ENCODE results near the gene ANAPC10. TPM values are rescaled to one million over a fixed set of nuclear protein-coding genes. Genes with fewer than 3 reads are reported as not detected.

The ANAPC10 gene
- total and polyA plus RNA-seq, 2 experiments from 2014 or later: 34.4 to 59.2 TPM

DNA sequence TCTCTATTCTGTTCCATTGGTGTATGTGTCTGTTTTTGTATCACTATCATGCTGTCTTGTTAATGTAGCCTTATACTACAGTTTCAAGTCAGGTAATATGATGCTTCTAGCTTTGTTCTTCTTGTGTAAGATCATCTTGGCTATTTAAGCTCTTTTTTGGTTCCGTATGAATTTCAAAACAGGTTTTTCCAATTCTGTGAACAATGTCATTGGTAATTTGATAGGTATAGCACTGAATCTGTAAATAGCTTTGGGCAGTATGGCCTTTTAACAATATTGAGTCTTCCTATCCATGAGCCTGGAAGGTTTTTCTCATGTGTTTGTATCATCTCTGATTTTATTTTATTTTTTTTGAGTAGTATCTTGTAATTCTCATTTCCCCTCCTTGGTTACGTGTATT, 94.3 kb downstream of the ANAPC10 start:
- peaks cover 26% of the 10 kb centered on the region for H3K79me2 ChIP-seq (replicated peaks; ENCODE audit: insufficient read depth)
- peaks cover 17% of the 10 kb centered on the region; the same call in 2 of the 3 replicates for H3K4me1 Mint-ChIP-seq
- no peak overlapping the region for H3K4me3 ChIP-seq
- ATAC-seq (no peak), DNase-seq (ENCODE audit: low spot score) (no peak)
- H2AFZ ChIP-seq: no peak overlapping the region
- TF ChIP-seq, protein P1, sequence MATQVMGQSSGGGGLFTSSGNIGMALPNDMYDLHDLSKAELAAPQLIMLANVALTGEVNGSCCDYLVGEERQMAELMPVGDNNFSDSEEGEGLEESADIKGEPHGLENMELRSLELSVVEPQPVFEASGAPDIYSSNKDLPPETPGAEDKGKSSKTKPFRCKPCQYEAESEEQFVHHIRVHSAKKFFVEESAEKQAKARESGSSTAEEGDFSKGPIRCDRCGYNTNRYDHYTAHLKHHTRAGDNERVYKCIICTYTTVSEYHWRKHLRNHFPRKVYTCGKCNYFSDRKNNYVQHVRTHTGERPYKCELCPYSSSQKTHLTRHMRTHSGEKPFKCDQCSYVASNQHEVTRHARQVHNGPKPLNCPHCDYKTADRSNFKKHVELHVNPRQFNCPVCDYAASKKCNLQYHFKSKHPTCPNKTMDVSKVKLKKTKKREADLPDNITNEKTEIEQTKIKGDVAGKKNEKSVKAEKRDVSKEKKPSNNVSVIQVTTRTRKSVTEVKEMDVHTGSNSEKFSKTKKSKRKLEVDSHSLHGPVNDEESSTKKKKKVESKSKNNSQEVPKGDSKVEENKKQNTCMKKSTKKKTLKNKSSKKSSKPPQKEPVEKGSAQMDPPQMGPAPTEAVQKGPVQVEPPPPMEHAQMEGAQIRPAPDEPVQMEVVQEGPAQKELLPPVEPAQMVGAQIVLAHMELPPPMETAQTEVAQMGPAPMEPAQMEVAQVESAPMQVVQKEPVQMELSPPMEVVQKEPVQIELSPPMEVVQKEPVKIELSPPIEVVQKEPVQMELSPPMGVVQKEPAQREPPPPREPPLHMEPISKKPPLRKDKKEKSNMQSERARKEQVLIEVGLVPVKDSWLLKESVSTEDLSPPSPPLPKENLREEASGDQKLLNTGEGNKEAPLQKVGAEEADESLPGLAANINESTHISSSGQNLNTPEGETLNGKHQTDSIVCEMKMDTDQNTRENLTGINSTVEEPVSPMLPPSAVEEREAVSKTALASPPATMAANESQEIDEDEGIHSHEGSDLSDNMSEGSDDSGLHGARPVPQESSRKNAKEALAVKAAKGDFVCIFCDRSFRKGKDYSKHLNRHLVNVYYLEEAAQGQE (IDR thresholded peaks at IDR 0.05; ENCODE audit: unreplicated experiment): no peak
- no peak for TF ChIP-seq EZH2phosphoT487 (IDR thresholded peaks at IDR 0.05; ENCODE audit: unreplicated experiment)
- TF ChIP-seq, protein P2, sequence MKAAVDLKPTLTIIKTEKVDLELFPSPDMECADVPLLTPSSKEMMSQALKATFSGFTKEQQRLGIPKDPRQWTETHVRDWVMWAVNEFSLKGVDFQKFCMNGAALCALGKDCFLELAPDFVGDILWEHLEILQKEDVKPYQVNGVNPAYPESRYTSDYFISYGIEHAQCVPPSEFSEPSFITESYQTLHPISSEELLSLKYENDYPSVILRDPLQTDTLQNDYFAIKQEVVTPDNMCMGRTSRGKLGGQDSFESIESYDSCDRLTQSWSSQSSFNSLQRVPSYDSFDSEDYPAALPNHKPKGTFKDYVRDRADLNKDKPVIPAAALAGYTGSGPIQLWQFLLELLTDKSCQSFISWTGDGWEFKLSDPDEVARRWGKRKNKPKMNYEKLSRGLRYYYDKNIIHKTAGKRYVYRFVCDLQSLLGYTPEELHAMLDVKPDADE (IDR thresholded peaks at IDR 0.05): no peak
- TF ChIP-seq, protein P3, sequence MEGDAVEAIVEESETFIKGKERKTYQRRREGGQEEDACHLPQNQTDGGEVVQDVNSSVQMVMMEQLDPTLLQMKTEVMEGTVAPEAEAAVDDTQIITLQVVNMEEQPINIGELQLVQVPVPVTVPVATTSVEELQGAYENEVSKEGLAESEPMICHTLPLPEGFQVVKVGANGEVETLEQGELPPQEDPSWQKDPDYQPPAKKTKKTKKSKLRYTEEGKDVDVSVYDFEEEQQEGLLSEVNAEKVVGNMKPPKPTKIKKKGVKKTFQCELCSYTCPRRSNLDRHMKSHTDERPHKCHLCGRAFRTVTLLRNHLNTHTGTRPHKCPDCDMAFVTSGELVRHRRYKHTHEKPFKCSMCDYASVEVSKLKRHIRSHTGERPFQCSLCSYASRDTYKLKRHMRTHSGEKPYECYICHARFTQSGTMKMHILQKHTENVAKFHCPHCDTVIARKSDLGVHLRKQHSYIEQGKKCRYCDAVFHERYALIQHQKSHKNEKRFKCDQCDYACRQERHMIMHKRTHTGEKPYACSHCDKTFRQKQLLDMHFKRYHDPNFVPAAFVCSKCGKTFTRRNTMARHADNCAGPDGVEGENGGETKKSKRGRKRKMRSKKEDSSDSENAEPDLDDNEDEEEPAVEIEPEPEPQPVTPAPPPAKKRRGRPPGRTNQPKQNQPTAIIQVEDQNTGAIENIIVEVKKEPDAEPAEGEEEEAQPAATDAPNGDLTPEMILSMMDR (conservative IDR thresholded peaks at IDR 0.05; ENCODE audit: low read depth in 2 of 2): no peak
- TF ChIP-seq, protein P4, sequence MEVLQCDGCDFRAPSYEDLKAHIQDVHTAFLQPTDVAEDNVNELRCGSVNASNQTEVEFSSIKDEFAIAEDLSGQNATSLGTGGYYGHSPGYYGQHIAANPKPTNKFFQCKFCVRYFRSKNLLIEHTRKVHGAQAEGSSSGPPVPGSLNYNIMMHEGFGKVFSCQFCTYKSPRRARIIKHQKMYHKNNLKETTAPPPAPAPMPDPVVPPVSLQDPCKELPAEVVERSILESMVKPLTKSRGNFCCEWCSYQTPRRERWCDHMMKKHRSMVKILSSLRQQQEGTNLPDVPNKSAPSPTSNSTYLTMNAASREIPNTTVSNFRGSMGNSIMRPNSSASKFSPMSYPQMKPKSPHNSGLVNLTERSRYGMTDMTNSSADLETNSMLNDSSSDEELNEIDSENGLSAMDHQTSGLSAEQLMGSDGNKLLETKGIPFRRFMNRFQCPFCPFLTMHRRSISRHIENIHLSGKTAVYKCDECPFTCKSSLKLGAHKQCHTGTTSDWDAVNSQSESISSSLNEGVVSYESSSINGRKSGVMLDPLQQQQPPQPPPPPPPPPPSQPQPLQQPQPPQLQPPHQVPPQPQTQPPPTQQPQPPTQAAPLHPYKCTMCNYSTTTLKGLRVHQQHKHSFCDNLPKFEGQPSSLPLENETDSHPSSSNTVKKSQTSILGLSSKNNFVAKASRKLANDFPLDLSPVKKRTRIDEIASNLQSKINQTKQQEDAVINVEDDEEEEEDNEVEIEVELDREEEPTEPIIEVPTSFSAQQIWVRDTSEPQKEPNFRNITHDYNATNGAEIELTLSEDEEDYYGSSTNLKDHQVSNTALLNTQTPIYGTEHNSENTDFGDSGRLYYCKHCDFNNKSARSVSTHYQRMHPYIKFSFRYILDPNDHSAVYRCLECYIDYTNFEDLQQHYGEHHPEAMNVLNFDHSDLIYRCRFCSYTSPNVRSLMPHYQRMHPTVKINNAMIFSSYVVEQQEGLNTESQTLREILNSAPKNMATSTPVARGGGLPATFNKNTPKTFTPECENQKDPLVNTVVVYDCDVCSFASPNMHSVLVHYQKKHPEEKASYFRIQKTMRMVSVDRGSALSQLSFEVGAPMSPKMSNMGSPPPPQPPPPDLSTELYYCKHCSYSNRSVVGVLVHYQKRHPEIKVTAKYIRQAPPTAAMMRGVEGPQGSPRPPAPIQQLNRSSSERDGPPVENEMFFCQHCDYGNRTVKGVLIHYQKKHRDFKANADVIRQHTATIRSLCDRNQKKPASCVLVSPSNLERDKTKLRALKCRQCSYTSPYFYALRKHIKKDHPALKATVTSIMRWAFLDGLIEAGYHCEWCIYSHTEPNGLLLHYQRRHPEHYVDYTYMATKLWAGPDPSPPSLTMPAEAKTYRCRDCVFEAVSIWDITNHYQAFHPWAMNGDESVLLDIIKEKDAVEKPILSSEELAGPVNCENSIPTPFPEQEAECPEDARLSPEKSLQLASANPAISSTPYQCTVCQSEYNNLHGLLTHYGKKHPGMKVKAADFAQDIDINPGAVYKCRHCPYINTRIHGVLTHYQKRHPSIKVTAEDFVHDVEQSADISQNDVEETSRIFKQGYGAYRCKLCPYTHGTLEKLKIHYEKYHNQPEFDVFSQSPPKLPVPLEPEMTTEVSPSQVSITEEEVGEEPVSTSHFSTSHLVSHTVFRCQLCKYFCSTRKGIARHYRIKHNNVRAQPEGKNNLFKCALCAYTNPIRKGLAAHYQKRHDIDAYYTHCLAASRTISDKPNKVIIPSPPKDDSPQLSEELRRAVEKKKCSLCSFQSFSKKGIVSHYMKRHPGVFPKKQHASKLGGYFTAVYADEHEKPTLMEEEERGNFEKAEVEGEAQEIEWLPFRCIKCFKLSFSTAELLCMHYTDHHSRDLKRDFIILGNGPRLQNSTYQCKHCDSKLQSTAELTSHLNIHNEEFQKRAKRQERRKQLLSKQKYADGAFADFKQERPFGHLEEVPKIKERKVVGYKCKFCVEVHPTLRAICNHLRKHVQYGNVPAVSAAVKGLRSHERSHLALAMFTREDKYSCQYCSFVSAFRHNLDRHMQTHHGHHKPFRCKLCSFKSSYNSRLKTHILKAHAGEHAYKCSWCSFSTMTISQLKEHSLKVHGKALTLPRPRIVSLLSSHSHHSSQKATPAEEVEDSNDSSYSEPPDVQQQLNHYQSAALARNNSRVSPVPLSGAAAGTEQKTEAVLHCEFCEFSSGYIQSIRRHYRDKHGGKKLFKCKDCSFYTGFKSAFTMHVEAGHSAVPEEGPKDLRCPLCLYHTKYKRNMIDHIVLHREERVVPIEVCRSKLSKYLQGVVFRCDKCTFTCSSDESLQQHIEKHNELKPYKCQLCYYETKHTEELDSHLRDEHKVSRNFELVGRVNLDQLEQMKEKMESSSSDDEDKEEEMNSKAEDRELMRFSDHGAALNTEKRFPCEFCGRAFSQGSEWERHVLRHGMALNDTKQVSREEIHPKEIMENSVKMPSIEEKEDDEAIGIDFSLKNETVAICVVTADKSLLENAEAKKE (CRISPR knock-in tag; IDR thresholded peaks at IDR 0.05): no peak
- H3K36me3 Mint-ChIP-seq (ENCODE audit: low read depth): peaks cover 15% of the 10 kb centered on the region; the same call in 2 of the 3 replicates
- H3K27me3 ChIP-seq (ENCODE audit: insufficient read depth): no peaks in the 10 kb centered on the region
- H3K4me3 Mint-ChIP-seq: no peak overlapping the region
- H3F3A ChIP-seq (replicated peaks; ENCODE audit: low read depth): no peaks in the 10 kb centered on the region
- no peaks in the 10 kb centered on the region for H3K27me3 Mint-ChIP-seq (ENCODE audit: insufficient read depth, low read depth, poor library complexity)
- H3K27ac Mint-ChIP-seq: no peak overlapping the region
- H3K9me2 ChIP-seq (ENCODE audit: insufficient read depth): no peaks in the 10 kb centered on the region
- H3K4me1 ChIP-seq (ENCODE audit: insufficient read depth): peaks cover 20% of the 10 kb centered on the region; the same call in 1 of the 2 replicates
- H3K4me2 ChIP-seq: no peak overlapping the region
- H4K20me1 ChIP-seq (replicated peaks; ENCODE audit: insufficient read depth): no peaks in the 10 kb centered on the region
- no peak overlapping the region for H3K27ac ChIP-seq (ENCODE audit: low read depth)
- no peaks in the 10 kb centered on the region for H3K36me3 ChIP-seq (ENCODE audit: insufficient read depth)
- H3K9me3 Mint-ChIP-seq: peaks cover 5% of the 10 kb centered on the region; the same call in 2 of the 3 replicates

Measured in GM23338 (cell line).